ENCODE measurements around the gene LRRC61. TPM values are rescaled to one million over a fixed set of nuclear protein-coding genes. Genes with fewer than 3 reads are reported as not detected.
A peak's percentile ranks its signal among the peaks of the same experiment; 100 is the strongest.

Gene LRRC61
- total and polyA plus RNA-seq, 2 of the 13 experiments (the other 11 are each of a cell fraction or from before 2014, with no cell fraction given) = 33.0 to 34.8 TPM

- TF ChIP-seq REST (IDR thresholded peaks at IDR 0.05; ENCODE audit: borderline replicate concordance in 1 of 2, low read depth in 1 of 2, low read length in 2 of 2) (peak in 1 of 2 experiments; percentile 26; a peak in 1 of 4 replicates), CBX2 (IDR thresholded peaks at IDR 0.05; ENCODE audit: low read depth, low read length) (no peak), CBX2 (CRISPR knock-in tag; IDR thresholded peaks at IDR 0.05; ENCODE audit: low read depth) (0 out of 2 replicates have a peak, but pooled peaks have one; percentile 37), TOE1 (CRISPR knock-in tag; IDR thresholded peaks at IDR 0.05) (no peak), ATF5 (CRISPR knock-in tag; IDR thresholded peaks at IDR 0.05; ENCODE audit: low read depth) (peak; percentile 33; the same call in 1 of the 2 replicates), KLF12 (CRISPR knock-in tag; IDR thresholded peaks at IDR 0.05; ENCODE audit: borderline replicate concordance) (peak; percentile 75), BATF2 (CRISPR knock-in tag; IDR thresholded peaks at IDR 0.05) (peak; percentile 73; the same call in 1 of the 2 replicates), ATF6 (CRISPR knock-in tag; conservative IDR thresholded peaks at IDR 0.05) (no peak), SP4 (CRISPR knock-in tag; IDR thresholded peaks at IDR 0.05) (no peak), SP1 (IDR thresholded peaks at IDR 0.05) (no peak), SP1 (CRISPR knock-in tag; IDR thresholded peaks at IDR 0.05) (peak; percentile 28; the same call in 1 of the 2 replicates), TRIM24 (CRISPR knock-in tag; IDR thresholded peaks at IDR 0.05) (no peak), CREM (IDR thresholded peaks at IDR 0.05) (peak; percentile 28; the same call in 1 of the 2 replicates), CREM (CRISPR knock-in tag; IDR thresholded peaks at IDR 0.05) (no peak), MED13 (CRISPR knock-in tag; IDR thresholded peaks at IDR 0.05) (peak; percentile 67), STAG1 (CRISPR knock-in tag; IDR thresholded peaks at IDR 0.05) (0 out of 2 replicates have a peak, but pooled peaks have one; percentile 14), ZNF556 (CRISPR knock-in tag; IDR thresholded peaks at IDR 0.05; ENCODE audit: borderline replicate concordance) (peak; percentile 91; the same call in 1 of the 2 replicates), ZNF512B (CRISPR knock-in tag; IDR thresholded peaks at IDR 0.05; ENCODE audit: borderline replicate concordance) (0 out of 2 replicates have a peak, but pooled peaks have one; percentile 37), YY1 (IDR thresholded peaks at IDR 0.05; ENCODE audit: insufficient read depth, insufficient replicate concordance, low read depth, low read length) (peak; percentile 53)
Measured at GRCh38 chr7:150368096-150368883, 45.1 kb downstream of the LRRC61 start, which contains the start of gene REPIN1 (continued).

All from HepG2 (cell line).